HepG2 (cell line): ENCODE data around the gene CLIC4. TPM values are rescaled to one million over a fixed set of nuclear protein-coding genes. Genes with fewer than 3 reads are reported as not detected.

Experiments
- ATF1 ChIP-seq: IDR thresholded peaks from 2 replicates; pipeline ENCODE4 v1.6.1; 2016; ENCODE audit warnings: mild to moderate bottlenecking, control low read depth
- ATF7 ChIP-seq, 2 experiments: fragments of 450-650 bp in 1 of 2; sonication (generic) in 1 of 2; formaldehyde crosslinking in 1 of 2; IDR thresholded peaks; 2 replicates each; pipeline versions ENCODE4 v1.4.0 to v1.6.1; 2016 to 2020; ENCODE audit warnings: antibody characterized with exemption in 1 of 2, mild to moderate bottlenecking in 1 of 2, missing genetic modification reagents in 1 of 2
- BORCS8-MEF2B ChIP-seq: sonication (generic); formaldehyde crosslinking; IDR thresholded peaks from 2 replicates; pipeline ENCODE4 v1.8.0; 2022; ENCODE audit warnings: mild to moderate bottlenecking, missing genetic modification reagents
- DRAP1 ChIP-seq: IDR thresholded peaks from 2 replicates; pipeline ENCODE4 v1.6.1; 2016; ENCODE audit warnings: missing genetic modification reagents, missing compliant biosample characterization
- ETV6 ChIP-seq: sonication (generic); formaldehyde crosslinking; conservative IDR thresholded peaks from 2 replicates; pipeline ENCODE4 v1.4.0; 2020; ENCODE audit warnings: missing genetic modification reagents
- FOXA1 ChIP-seq, 2 experiments: fragments of 450-650 bp in 1 of 2; sonication (generic) in 1 of 2; formaldehyde crosslinking in 1 of 2; IDR thresholded peaks; 2 replicates each; pipeline versions ENCODE4 v1.4.0 to v1.6.1; 2016 to 2020; ENCODE audit warnings: missing genetic modification reagents in 1 of 2
- GATAD2A ChIP-seq: IDR thresholded peaks from 2 replicates; pipeline ENCODE4 v1.6.1; 2016
- GTF3A ChIP-seq: sonication (generic); formaldehyde crosslinking; conservative IDR thresholded peaks from 2 replicates; pipeline ENCODE4 v1.4.0; 2020; ENCODE audit warnings: mild to moderate bottlenecking, missing genetic modification reagents
- JUND ChIP-seq: sonication (generic); formaldehyde crosslinking; IDR thresholded peaks from 2 replicates; pipeline ENCODE4 v1.8.0; 2022; ENCODE audit warnings: mild to moderate bottlenecking, missing genetic modification reagents
- KDM2A ChIP-seq: sonication (generic); formaldehyde crosslinking; IDR thresholded peaks from 2 replicates; pipeline ENCODE4 v1.4.0; 2020; ENCODE audit warnings: low read depth, missing genetic modification reagents, borderline replicate concordance
- MAZ ChIP-seq, 2 experiments: sonication (generic) in 1 of 2; formaldehyde crosslinking in 1 of 2; IDR thresholded peaks; 2 replicates each; pipeline versions ENCODE4 v1.5.0 to v1.6.1; 2012 to 2020; ENCODE audit warnings: low read depth in 2 of 2, mild to moderate bottlenecking in 2 of 2, borderline replicate concordance in 1 of 2, improper control_type of control experiment in 1 of 2, low read length in 1 of 2, missing genetic modification reagents in 1 of 2, moderate library complexity in 1 of 2
- MTF1 ChIP-seq: sonication (generic); formaldehyde crosslinking; IDR thresholded peaks from 2 replicates; pipeline ENCODE4 v1.5.0; 2020; ENCODE audit warnings: missing genetic modification reagents
- NR0B2 ChIP-seq: sonication (generic); formaldehyde crosslinking; IDR thresholded peaks from 2 replicates; pipeline ENCODE4 v1.4.0; 2020; ENCODE audit warnings: mild to moderate bottlenecking, missing genetic modification reagents
- NR3C1 ChIP-seq: sonication (generic); formaldehyde crosslinking; IDR thresholded peaks from 2 replicates; pipeline ENCODE4 v1.4.0; 2020; ENCODE audit warnings: missing genetic modification reagents
- PHF8 ChIP-seq: sonication (generic); formaldehyde crosslinking; IDR thresholded peaks from 2 replicates; pipeline ENCODE4 v1.5.0; 2020; ENCODE audit warnings: missing genetic modification reagents
- SP1 ChIP-seq, 2 experiments: fragments of 450-650 bp in 1 of 2; sonication (generic) in 1 of 2; formaldehyde crosslinking in 1 of 2; IDR thresholded peaks; 2 replicates each; pipeline versions ENCODE4 v1.4.0 to v1.6.1; 2016 to 2020; ENCODE audit warnings: missing genetic modification reagents in 1 of 2
- SP2 ChIP-seq: sonication (generic); formaldehyde crosslinking; IDR thresholded peaks from 2 replicates; pipeline ENCODE4 v1.5.1; 2020; ENCODE audit warnings: mild to moderate bottlenecking, missing genetic modification reagents
- ZBTB38 ChIP-seq: sonication (generic); formaldehyde crosslinking; IDR thresholded peaks from 2 replicates; pipeline ENCODE4 v1.5.1; 2020; ENCODE audit warnings: mild to moderate bottlenecking, missing genetic modification reagents
- ZFP91 ChIP-seq: sonication (generic); formaldehyde crosslinking; IDR thresholded peaks from 2 replicates; pipeline ENCODE4 v1.9.0; 2022; ENCODE audit warnings: missing genetic modification reagents, mild to moderate bottlenecking, borderline replicate concordance
- ZFY ChIP-seq: sonication (generic); formaldehyde crosslinking; IDR thresholded peaks from 2 replicates; pipeline ENCODE4 v1.4.0; 2020; ENCODE audit warnings: missing genetic modification reagents
- ZNF180 ChIP-seq: sonication (generic); formaldehyde crosslinking; IDR thresholded peaks from 2 replicates; pipeline ENCODE4 v1.4.0; 2020; ENCODE audit warnings: low read depth, missing genetic modification reagents, borderline replicate concordance
- ZNF275 ChIP-seq: sonication (generic); formaldehyde crosslinking; IDR thresholded peaks from 2 replicates; pipeline ENCODE4 v1.8.0; 2022; ENCODE audit warnings: missing genetic modification reagents, mild to moderate bottlenecking, inconsistent platforms, borderline replicate concordance
- ZNF282 ChIP-seq: fragments of 450-650 bp; IDR thresholded peaks from 2 replicates; pipeline ENCODE4 v1.6.1; 2018; ENCODE audit not compliant: partially characterized antibody
- ZNF382 ChIP-seq: sonication (generic); formaldehyde crosslinking; IDR thresholded peaks from 2 replicates; pipeline ENCODE4 v1.5.0; 2020; ENCODE audit warnings: missing genetic modification reagents, mild to moderate bottlenecking, borderline replicate concordance
- ZNF530 ChIP-seq: sonication (generic); formaldehyde crosslinking; IDR thresholded peaks from 2 replicates; pipeline ENCODE4 v1.5.0; 2020; ENCODE audit warnings: low read depth, mild to moderate bottlenecking, missing genetic modification reagents
- ZNF670 ChIP-seq: sonication (generic); formaldehyde crosslinking; IDR thresholded peaks from 2 replicates; pipeline ENCODE4 v1.8.0; 2022; ENCODE audit warnings: mild to moderate bottlenecking, missing genetic modification reagents, borderline replicate concordance
- ZSCAN25 ChIP-seq: sonication (generic); formaldehyde crosslinking; IDR thresholded peaks from 2 replicates; pipeline ENCODE4 v1.8.0; 2022; ENCODE audit warnings: mild to moderate bottlenecking, missing genetic modification reagents
- polyA plus RNA-seq, 8 experiments: library from polyadenylated mRNA; depleted of rRNA in 3 of 8; stranded (reverse) in 7 of 8; unstranded in 1 of 8; fragments of >200 nt; fragmentation: Illumina TruSeq in 4 of 8; extraction: Trizol in 4 of 8; gene quantifications; 2 replicates each; pipeline versions ENCODE4 v1.2.1 to v1.2.3, GENCODE V29; 2011 to 2016; ENCODE audit warnings: low read depth in 4 of 8, missing spikeins in 1 of 8, mixed read lengths in 1 of 8; ENCODE audit not compliant: insufficient read depth in 1 of 8
- total RNA-seq, 5 experiments: library from RNA; depleted of rRNA; stranded (reverse); fragments of >200 nt; fragmentation: Illumina TruSeq; extraction: Trizol; gene quantifications; 2 replicates each; pipeline ENCODE4 v1.2.3, GENCODE V29; 2016; ENCODE audit warnings: low read depth in 1 of 5

The CLIC4 gene
- total and polyA plus RNA-seq, 2 of the 13 experiments (the other 11 are each of a cell fraction or from before 2014, with no cell fraction given), result 23.3 to 77.4 TPM

GRCh38 chr1:24705260-24706073, 39.8 kb upstream of the CLIC4 start (continued):
- no peak for TF ChIP-seq NR0B2 (CRISPR knock-in tag)
- TF ChIP-seq ZSCAN25 (CRISPR knock-in tag), result no peak
- TF ChIP-seq ETV6, result no peak
- TF ChIP-seq NR3C1 (CRISPR knock-in tag), result no peak
- TF ChIP-seq JUND (CRISPR knock-in tag), result no peak; the same call in 1 of the 2 replicates
- TF ChIP-seq ZNF530, result no peak
- TF ChIP-seq ATF1 (CRISPR knock-in tag), result 0 out of 2 replicates have a peak, but pooled peaks have one; percentile 22
- no peak for TF ChIP-seq SP1 (IDR thresholded peaks at IDR 0.05)
- TF ChIP-seq SP1 (CRISPR knock-in tag; IDR thresholded peaks at IDR 0.05), result peak; percentile 87
- no peak for TF ChIP-seq ZNF382 (CRISPR knock-in tag)
- TF ChIP-seq FOXA1 (IDR thresholded peaks at IDR 0.05), result peak; percentile 70
- TF ChIP-seq FOXA1 (CRISPR knock-in tag; IDR thresholded peaks at IDR 0.05), result peak; percentile 83
- TF ChIP-seq ATF7 (IDR thresholded peaks at IDR 0.05), result no peak
- no peak for TF ChIP-seq ATF7 (CRISPR knock-in tag; IDR thresholded peaks at IDR 0.05)
- TF ChIP-seq GTF3A (CRISPR knock-in tag), result no peak
- peak; percentile 64 for TF ChIP-seq ZFY (CRISPR knock-in tag)
- no peak for TF ChIP-seq ZNF670 (CRISPR knock-in tag)
- TF ChIP-seq ZFP91 (CRISPR knock-in tag), result peak; percentile 62
- no peak for TF ChIP-seq ZBTB38 (CRISPR knock-in tag)
- TF ChIP-seq SP2 (CRISPR knock-in tag), result peak; percentile 74
- TF ChIP-seq GATAD2A (CRISPR knock-in tag), result peak; percentile 79
- no peak for TF ChIP-seq ZNF275 (CRISPR knock-in tag)
- TF ChIP-seq PHF8, result peak; percentile 38; the same call in 1 of the 2 replicates
- TF ChIP-seq ZNF180, result no peak
- no peak; the same call in 1 of the 2 replicates for TF ChIP-seq KDM2A (CRISPR knock-in tag)
- TF ChIP-seq MTF1 (CRISPR knock-in tag), result no peak
- TF ChIP-seq MAZ (IDR thresholded peaks at IDR 0.05; ENCODE audit: borderline replicate concordance, low read depth, low read length), result peak; percentile 25; the same call in 1 of the 2 replicates
- 0 out of 2 replicates have a peak, but pooled peaks have one; percentile 42 for TF ChIP-seq MAZ (CRISPR knock-in tag; IDR thresholded peaks at IDR 0.05; ENCODE audit: low read depth)
- peak; percentile 96 for TF ChIP-seq DRAP1 (CRISPR knock-in tag)
- no peak for TF ChIP-seq ZNF282
- no peak for TF ChIP-seq BORCS8-MEF2B
